Activated CD4-positive, alpha-beta T cell treated with anti-CD3 and anti-CD28 coated beads, Interleukin-10, Interleukin-2, amounts not matched to agents 100 ng/mL and 50 ng/mL, durations not matched to agents 16 hours and 8 hours (primary cell): Measurements from ENCODE around the gene RHOG.
A peak's percentile ranks its signal among the peaks of the same experiment; 100 is the strongest.
"Not testable (repeated sequence)": the region's sequence is repeated elsewhere in the genome, so short reads cannot be mapped to it uniquely, and the experiment has no call there.

Experiments used
- DNase-seq: peaks from one replicate; pipeline ENCODE4 v3.0.0-alpha.2; 2020

RHOG gene

GRCh38 chr11:3832816-3833215, 7.9 kb downstream of the RHOG start:
- DNase-seq, result no peak

- no peak for DNase-seq
These were observed 9.2 kb downstream of the RHOG start for GRCh38 chr11:3831378-3832239.

- no peak for DNase-seq
These were observed 10.0 kb downstream of the RHOG start for GRCh38 chr11:3830730-3831129.

GRCh38 chr11:3830088-3830487, 10.7 kb downstream of the RHOG start:
- no peak for DNase-seq

- DNase-seq, result no peak
These were observed 13.1 kb downstream of the RHOG start for GRCh38 chr11:3827434-3828186.

- no peak for DNase-seq
These were observed 14.0 kb downstream of the RHOG start for GRCh38 chr11:3826721-3827120.

- DNase-seq, result no peak
These were observed 15.1 kb downstream of the RHOG start for GRCh38 chr11:3825473-3826154.

GRCh38 chr11:3824714-3825472, 15.9 kb downstream of the RHOG start:
- DNase-seq, result peak; percentile 87

GRCh38 chr11:3823762-3824506, 16.8 kb downstream of the RHOG start:
- DNase-seq, result no peak

- DNase-seq, result no peak
These were observed 17.5 kb downstream of the RHOG start for GRCh38 chr11:3823303-3823702.

- no peak for DNase-seq
These were observed 18.4 kb downstream of the RHOG start for GRCh38 chr11:3822312-3822711.

GRCh38 chr11:3820971-3821370, 19.8 kb downstream of the RHOG start:
- DNase-seq, result no peak

- DNase-seq, result no peak
These were observed 23.5 kb downstream of the RHOG start for GRCh38 chr11:3817181-3817800.

GRCh38 chr11:3816673-3817072, 24.1 kb downstream of the RHOG start:
- no peak for DNase-seq

GRCh38 chr11:3815845-3816244, 24.9 kb downstream of the RHOG start:
- DNase-seq, result no peak

- DNase-seq, result not testable (repeated sequence)
These were observed 25.9 kb downstream of the RHOG start for GRCh38 chr11:3814832-3815231.

GRCh38 chr11:3810951-3811350, 29.8 kb downstream of the RHOG start:
- no peak for DNase-seq

GRCh38 chr11:3810446-3810845, 30.3 kb downstream of the RHOG start:
- DNase-seq, result no peak

- DNase-seq, result no peak
These were observed 31.2 kb downstream of the RHOG start for GRCh38 chr11:3809624-3809928.

- peak; percentile 77 for DNase-seq
These were observed 31.7 kb downstream of the RHOG start for GRCh38 chr11:3808861-3809623.
